Right atrium auricular region (tissue), 2 donors: Measurements from ENCODE around the gene NT5C3B. TPM values are rescaled to one million over a fixed set of nuclear protein-coding genes. Genes with fewer than 3 reads are reported as not detected.

Source experiments
- DNase-seq: peaks from one replicate; pipeline ENCODE4 v3.0.0-alpha.2; 2019; ENCODE audit warnings: low spot score
- H3K27ac ChIP-seq, 2 donors: fragments of 200-600 bp; sonication (generic); 1 replicate in 1 of 2; 2 replicates in 1 of 2; pipeline ENCODE4 v1.5.1; 2016 to 2019
- H3K27me3 ChIP-seq, 2 donors: fragments of 200-600 bp; sonication (generic); one replicate each; pipeline versions ENCODE4 v1.5.1 to v1.6.0; 2017 to 2019
- H3K36me3 ChIP-seq: fragments of 200-600 bp; sonication (generic); one replicate; pipeline ENCODE4 v1.5.1; 2016
- H3K4me1 ChIP-seq, 2 donors: fragments of 200-600 bp; sonication (generic); one replicate each; pipeline versions ENCODE4 v1.5.1 to v1.6.0; 2017 to 2019
- H3K4me3 ChIP-seq, 2 donors: fragments of 200-600 bp; sonication (generic); 1 replicate in 1 of 2; 2 replicates in 1 of 2; pipeline ENCODE4 v1.5.1; 2017 to 2019; ENCODE audit warnings: mild to moderate bottlenecking in 1 of 2, moderate library complexity in 1 of 2
- H3K9me3 ChIP-seq, 2 donors: fragments of 200-600 bp; sonication (generic); one replicate each; pipeline ENCODE4 v1.5.1; 2019
- total RNA-seq, 2 donors: library from RNA; depleted of rRNA; stranded (reverse); fragments of >200 nt; gene quantifications; one replicate each; pipeline ENCODE4 v1.1.0, GENCODE V29; 2016
- TF ChIP-seq, protein P1 (sequence below), 2 donors: fragments of 200-600 bp; sonication (generic); IDR thresholded peaks; one replicate each; pipeline ENCODE4 v1.5.1; 2019; ENCODE audit warnings: antibody characterized with exemption in 2 of 2

NT5C3B gene
- total RNA-seq, 2 donors from 2014 or later, result 27.1 to 43.3 TPM

GRCh38 chr17:41785091-41785858, 50.8 kb downstream of the NT5C3B start:
- no peak for DNase-seq
- Histone ChIP-seq H3K4me3 (peak overlapping the region; percentile 85 to 90), H3K27ac (peak overlapping the region; percentile 97), H3K9me3 (no peaks in the 10 kb centered on the region), H3K36me3 (no peaks in the 10 kb centered on the region), H3K27me3 (no peaks in the 10 kb centered on the region), H3K4me1 (peaks cover 0 to 56% of the 10 kb centered on the region in 2 donors)
- TF ChIP-seq, protein P1, sequence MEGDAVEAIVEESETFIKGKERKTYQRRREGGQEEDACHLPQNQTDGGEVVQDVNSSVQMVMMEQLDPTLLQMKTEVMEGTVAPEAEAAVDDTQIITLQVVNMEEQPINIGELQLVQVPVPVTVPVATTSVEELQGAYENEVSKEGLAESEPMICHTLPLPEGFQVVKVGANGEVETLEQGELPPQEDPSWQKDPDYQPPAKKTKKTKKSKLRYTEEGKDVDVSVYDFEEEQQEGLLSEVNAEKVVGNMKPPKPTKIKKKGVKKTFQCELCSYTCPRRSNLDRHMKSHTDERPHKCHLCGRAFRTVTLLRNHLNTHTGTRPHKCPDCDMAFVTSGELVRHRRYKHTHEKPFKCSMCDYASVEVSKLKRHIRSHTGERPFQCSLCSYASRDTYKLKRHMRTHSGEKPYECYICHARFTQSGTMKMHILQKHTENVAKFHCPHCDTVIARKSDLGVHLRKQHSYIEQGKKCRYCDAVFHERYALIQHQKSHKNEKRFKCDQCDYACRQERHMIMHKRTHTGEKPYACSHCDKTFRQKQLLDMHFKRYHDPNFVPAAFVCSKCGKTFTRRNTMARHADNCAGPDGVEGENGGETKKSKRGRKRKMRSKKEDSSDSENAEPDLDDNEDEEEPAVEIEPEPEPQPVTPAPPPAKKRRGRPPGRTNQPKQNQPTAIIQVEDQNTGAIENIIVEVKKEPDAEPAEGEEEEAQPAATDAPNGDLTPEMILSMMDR (IDR thresholded peaks at IDR 0.05), result no peak

DNA sequence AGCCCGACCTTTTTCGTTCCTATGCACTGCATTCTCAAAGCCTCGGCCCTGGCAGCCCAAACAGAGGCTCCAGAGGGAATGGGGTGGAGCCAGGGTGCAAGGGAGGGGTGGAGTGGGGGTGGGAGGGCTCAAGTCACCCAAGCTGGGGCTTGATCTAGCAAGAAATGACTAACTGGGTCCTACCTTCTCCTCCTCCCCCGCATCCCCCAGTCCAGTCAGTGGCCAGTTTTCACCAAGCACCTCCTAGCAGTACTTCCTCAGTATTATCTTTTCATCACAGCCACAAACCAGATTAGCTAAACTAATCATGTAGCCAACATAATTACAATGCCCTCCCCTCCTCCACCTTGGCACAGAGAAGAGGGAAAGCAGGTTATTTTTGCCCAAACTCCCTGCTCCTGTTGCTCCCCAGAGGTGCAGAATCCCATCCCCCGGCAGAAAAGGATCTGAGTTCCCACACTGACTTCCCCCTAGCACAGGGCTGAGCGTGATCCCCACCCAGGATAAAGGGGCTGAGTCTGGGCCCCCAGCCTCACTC, 51.8 kb downstream of the NT5C3B start:
- Histone ChIP-seq H3K27ac (peak overlapping the region; percentile 97), H3K4me1 (peaks cover 0 to 66% of the 10 kb centered on the region in 2 donors)
- DNase-seq, result no peak

GRCh38 chr17:41782142-41782541, 53.9 kb downstream of the NT5C3B start:
- H3K27me3 ChIP-seq, result no peaks in the 10 kb centered on the region
- H3K4me3 ChIP-seq, result peak overlapping the region in 1 of 2 donors; percentile 9
- H3K9me3 ChIP-seq, result no peaks in the 10 kb centered on the region
- H3K36me3 ChIP-seq, result no peaks in the 10 kb centered on the region
- peak; percentile 83 for DNase-seq
- peak overlapping the region; percentile 97 for H3K27ac ChIP-seq
- peaks cover 0 to 85% of the 10 kb centered on the region in 2 donors for H3K4me1 ChIP-seq
- TF ChIP-seq, protein P1 (IDR thresholded peaks at IDR 0.05), result no peak

More for the DNA sequence above, 51.8 kb downstream of the NT5C3B start:
- Histone ChIP-seq H3K9me3 (no peaks in the 10 kb centered on the region), H3K4me3 (peak overlapping the region; percentile 85 to 90), H3K36me3 (no peaks in the 10 kb centered on the region), H3K27me3 (no peaks in the 10 kb centered on the region)
- TF ChIP-seq, protein P1 (IDR thresholded peaks at IDR 0.05), result no peak

DNA sequence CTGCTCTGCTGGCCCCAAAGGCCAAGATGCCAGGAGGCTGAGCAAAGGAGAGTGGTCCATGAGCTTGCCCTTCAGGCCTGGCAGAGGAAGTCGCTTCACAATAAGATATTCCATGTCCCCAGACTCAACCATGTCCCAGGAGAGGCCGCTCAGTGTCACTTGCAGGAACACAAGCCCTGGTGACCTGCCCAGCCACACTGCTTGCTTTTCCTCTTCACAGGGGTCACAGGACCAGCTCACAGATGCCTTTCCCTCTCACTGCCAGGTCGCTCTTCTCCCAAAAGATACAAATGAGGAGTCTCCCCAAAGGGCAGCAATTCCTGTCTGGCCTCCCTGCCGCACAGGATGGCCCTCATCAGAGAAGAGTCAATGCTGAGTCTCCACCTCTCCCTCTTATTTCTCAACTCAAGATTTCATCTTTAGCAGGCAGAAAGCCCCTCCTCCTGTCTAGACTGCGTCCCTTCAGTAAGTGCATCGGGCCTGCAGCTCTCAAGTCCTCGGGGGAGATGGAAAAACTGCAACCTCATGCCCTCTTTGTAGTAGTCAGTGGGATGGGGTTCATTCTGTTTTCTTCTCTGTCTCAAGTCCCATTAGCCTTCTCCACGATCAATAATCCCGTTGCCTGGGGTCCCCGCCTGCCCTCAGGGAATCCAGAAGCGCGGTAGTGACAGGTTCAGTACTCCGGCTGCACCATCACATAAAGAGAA, 54.5 kb downstream of the NT5C3B start:
- TF ChIP-seq, protein P1 (IDR thresholded peaks at IDR 0.05), result no peak
- DNase-seq, result no peak
- no peaks in the 10 kb centered on the region for H3K27me3 ChIP-seq
- peak overlapping the region in 1 of 2 donors; percentile 9 for H3K4me3 ChIP-seq
- peaks cover 0 to 91% of the 10 kb centered on the region in 2 donors for H3K4me1 ChIP-seq
- no peaks in the 10 kb centered on the region for H3K36me3 ChIP-seq
- peak overlapping the region; percentile 97 for H3K27ac ChIP-seq
- no peaks in the 10 kb centered on the region for H3K9me3 ChIP-seq

DNA sequence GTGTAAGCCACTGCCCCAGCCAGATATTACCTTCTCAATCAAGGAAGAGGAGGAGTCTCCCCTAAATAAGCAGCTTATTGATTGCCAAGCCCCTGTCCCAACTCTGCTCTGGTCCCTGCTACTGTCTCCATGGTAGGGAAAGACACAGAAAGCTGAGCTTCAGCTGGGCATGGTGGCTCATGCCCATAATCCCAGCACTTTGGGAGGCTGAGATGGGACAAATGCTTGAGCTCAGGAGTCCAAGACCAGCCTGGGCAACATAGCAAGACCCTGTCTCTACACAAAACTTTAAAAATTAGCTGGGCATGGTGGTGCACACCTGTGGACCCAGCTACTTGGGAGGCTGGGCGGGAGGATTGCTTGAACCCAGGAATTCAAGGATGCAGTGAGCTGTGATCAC, 56.1 kb downstream of the NT5C3B start:
- Histone ChIP-seq H3K4me1 (peaks cover 0 to 98% of the 10 kb centered on the region in 2 donors), H3K36me3 (no peaks in the 10 kb centered on the region), H3K9me3 (no peaks in the 10 kb centered on the region), H3K27me3 (no peaks in the 10 kb centered on the region), H3K27ac (peak overlapping the region; percentile 97), H3K4me3 (no peak overlapping the region)
- TF ChIP-seq, protein P1 (IDR thresholded peaks at IDR 0.05), result no peak
- DNase-seq, result no peak
